ENCODE measurements around the gene PSTPIP1. TPM values are rescaled to one million over a fixed set of nuclear protein-coding genes. Genes with fewer than 3 reads are reported as not detected.

PSTPIP1 gene
- total and polyA plus RNA-seq, 2 of the 4 experiments (the other 2 are of a cell fraction): 0.36 to 1.1 TPM

- Histone ChIP-seq H3K4me1 (ENCODE audit: control insufficient read depth, insufficient read depth, low read length) (0 out of 2 replicates have a peak, but pooled peaks cover 2% of the 10 kb centered on the region), H2BK120ac (ENCODE audit: low read depth, low read length) (no peak overlapping the region), H3K79me1 (ENCODE audit: low read depth in 1 of 2, low read length in 2 of 2) (peaks cover 0 to 14% of the 10 kb centered on the region in 2 experiments; a peak in 1 of 4 replicates), H3K4ac (ENCODE audit: low read depth, low read length) (no peak overlapping the region), H3K27me3 (ENCODE audit: control insufficient read depth, insufficient read depth, low read length) (no peaks in the 10 kb centered on the region), H2AFZ (replicated peaks; ENCODE audit: low read length, poor library complexity) (no peak overlapping the region), H3K14ac (replicated peaks; ENCODE audit: low read depth, low read length) (no peak overlapping the region), H2BK15ac (ENCODE audit: low read depth, low read length) (no peak overlapping the region), H2AK9ac (replicated peaks; ENCODE audit: low read depth, low read length, poor library complexity) (no peak overlapping the region), H3K36me3 (ENCODE audit: control insufficient read depth, insufficient read depth, low read length) (peaks cover 8% of the 10 kb centered on the region), H4K20me1 (ENCODE audit: insufficient read depth, low read length) (peaks cover 4% of the 10 kb centered on the region; the same call in 1 of the 2 replicates), H3K27ac (ENCODE audit: insufficient read depth, low read length) (no peak overlapping the region), H3K18ac (ENCODE audit: low read depth, low read length) (no peak overlapping the region), H4K91ac (ENCODE audit: insufficient read depth, low read depth, low read length) (no peak overlapping the region), H4K5ac (ENCODE audit: low read depth, low read length) (no peak overlapping the region), H3K9ac (ENCODE audit: low read depth, low read length) (no peak overlapping the region), H3K23ac (ENCODE audit: low read depth, low read length) (no peak overlapping the region), H3K9me1 (ENCODE audit: insufficient read depth, low read length) (peaks cover 8% of the 10 kb centered on the region), H3K9me3 (ENCODE audit: control insufficient read depth, insufficient read depth, low read length) (no peaks in the 10 kb centered on the region), H4K8ac (ENCODE audit: low read depth in 2 of 2, low read length in 2 of 2) (no peak overlapping the region), H2AK5ac (ENCODE audit: low read depth, low read length) (no peak overlapping the region), H3K56ac (ENCODE audit: extremely low read depth, insufficient read depth, low read length) (no peak overlapping the region), H2BK20ac (ENCODE audit: low read depth, low read length) (no peak overlapping the region), H2BK5ac (ENCODE audit: low read depth, low read length, poor library complexity, severe bottlenecking) (no peak overlapping the region), H3K4me2 (ENCODE audit: low read depth, low read length) (no peak overlapping the region), H3K4me3 (ENCODE audit: insufficient read depth, low read depth, low read length) (no peak overlapping the region)
- intact Hi-C loops (cut with micrococcal nuclease): no loop called here
- no peak for ATAC-seq (ENCODE audit: low read depth)
- dilution Hi-C loops (cut with HindIII; ENCODE audit: low sequenced_read_pairs, unreplicated experiment): no loop called here
- in situ Hi-C loops (cut with MboI; ENCODE audit: low sequenced_read_pairs): no loop called here
- BruUV-seq (replicated peaks): no TSS peak
- WGBS, 2 experiments (ENCODE audit: extremely low coverage in 2 of 2, insufficient read length in 1 of 2): 86% methylated on average over 5 of the region's 13 CpGs; no CpG with 5 or more reads in 1 of the 2 experiments
- CTCF ChIA-PET: interaction anchor here (1.0 to 1.2 kb wide), 2 partner anchors 68 to 509 kb away, joined by 3 to 6 read pairs; no protein-coding TSS in a partner anchor
- POLR2A ChIA-PET (ENCODE audit: unreplicated experiment): no interaction called here
- DNase-seq: no peak
- TF ChIP-seq CTCF (conservative IDR thresholded peaks at IDR 0.05; ENCODE audit: low read depth, low read length) (no peak), RAD21 (IDR thresholded peaks at IDR 0.05; ENCODE audit: low read length) (no peak), NFE2L2 (IDR thresholded peaks at IDR 0.05; ENCODE audit: low read depth, low read length) (no peak), CHD1 (IDR thresholded peaks at IDR 0.05; ENCODE audit: low read depth, low read length) (no peak), BHLHE40 (IDR thresholded peaks at IDR 0.05; ENCODE audit: low read depth, low read length) (no peak), SMC3 (IDR thresholded peaks at IDR 0.05; ENCODE audit: low read depth, low read length) (no peak), FOS (IDR thresholded peaks at IDR 0.05; ENCODE audit: low read depth, low read length) (no peak), MAFK (IDR thresholded peaks at IDR 0.05; ENCODE audit: low read depth, low read length) (no peak), CEBPB (IDR thresholded peaks at IDR 0.05; ENCODE audit: low read depth, low read length) (no peak), RFX5 (IDR thresholded peaks at IDR 0.05; ENCODE audit: low read depth, low read length) (no peak), POLR2A (IDR thresholded peaks at IDR 0.05; ENCODE audit: low read depth, low read length) (no peak), MXI1 (IDR thresholded peaks at IDR 0.05; ENCODE audit: borderline replicate concordance, low read depth, low read length) (no peak), ELK1 (IDR thresholded peaks at IDR 0.05; ENCODE audit: borderline replicate concordance, low read depth, low read length) (no peak), MAZ (IDR thresholded peaks at IDR 0.05; ENCODE audit: borderline replicate concordance, low read depth, low read length) (no peak), RCOR1 (IDR thresholded peaks at IDR 0.05; ENCODE audit: insufficient replicate concordance, low read length) (no peak)
Measured at GRCh38 chr15:77033729-77034671, 39.1 kb downstream of the PSTPIP1 start.
